SU-DHL-6 (cell line): ENCODE data around the gene SDC3.

ENCODE experiments used
- H2AFZ ChIP-seq: fragments of 200-600 bp; sonication (generic); 2 replicates; pipeline ENCODE4 v1.6.1; 2014; ENCODE audit warnings: low read depth, mild to moderate bottlenecking, moderate library complexity, mixed read lengths, antibody characterized with exemption, low read length; ENCODE audit not compliant: severe bottlenecking
- H3F3A ChIP-seq: fragments of 200-600 bp; shearing (Covaris generic); 2 replicates; pipeline ENCODE4 v1.6.0; 2016; ENCODE audit warnings: antibody characterized with exemption, mild to moderate bottlenecking; ENCODE audit not compliant: insufficient read depth
- H3K27ac ChIP-seq: fragments of 200-600 bp; sonication (generic); 2 replicates; pipeline ENCODE4 v1.5.1; 2016; ENCODE audit warnings: low read depth, mild to moderate bottlenecking, low read length, moderate library complexity, mixed read lengths
- H3K27me3 ChIP-seq: fragments of 200-600 bp; sonication (generic), shearing (Covaris generic); 2 replicates; pipeline ENCODE4 v1.6.0; 2014; ENCODE audit warnings: mild to moderate bottlenecking, low read length
- H3K36me3 ChIP-seq: fragments of 200-600 bp; sonication (generic); 2 replicates; pipeline ENCODE4 v1.6.1; 2014; ENCODE audit warnings: mild to moderate bottlenecking, low read length, mixed read lengths
- H3K4me2 ChIP-seq: fragments of 300-600, 200-600 bp; shearing (Covaris generic), sonication (generic); 2 replicates; pipeline ENCODE4 v1.6.0; 2014; ENCODE audit warnings: low read length, low read depth, mild to moderate bottlenecking; ENCODE audit not compliant: poor library complexity, severe bottlenecking
- H3K4me3 ChIP-seq: fragments of 200-600 bp; sonication (generic); 2 replicates; pipeline ENCODE4 v1.5.1; 2014; ENCODE audit warnings: antibody characterized with exemption, low read length, mild to moderate bottlenecking, mixed read lengths; ENCODE audit not compliant: insufficient read depth, poor library complexity, severe bottlenecking
- H3K79me2 ChIP-seq: fragments of 200-600 bp; sonication (generic); 2 replicates; pipeline ENCODE4 v1.6.1; 2014; ENCODE audit warnings: mild to moderate bottlenecking, low read length, moderate library complexity; ENCODE audit not compliant: insufficient read depth
- H3K9ac ChIP-seq: fragments of 200-600 bp; sonication (generic); 2 replicates; pipeline ENCODE4 v1.7.0; 2014; ENCODE audit warnings: mild to moderate bottlenecking, low read length
- H3K9me2 ChIP-seq: fragments of 200-600 bp; sonication (generic); replicated peaks from 2 replicates; pipeline ENCODE4 v1.6.1; 2014; ENCODE audit warnings: low read length; ENCODE audit not compliant: insufficient read depth
- H3K9me3 ChIP-seq: fragments of 200-600 bp; sonication (generic); 2 replicates; pipeline ENCODE4 v1.6.1; 2014; ENCODE audit warnings: low read length, mixed read lengths; ENCODE audit not compliant: insufficient read depth
- H4K20me1 ChIP-seq: fragments of 200-600 bp; sonication (generic); 2 replicates; pipeline ENCODE4 v1.6.1; 2014; ENCODE audit warnings: low read depth, mild to moderate bottlenecking, antibody characterized with exemption, low read length, moderate library complexity, mixed read lengths
- EZH2phosphoT487 ChIP-seq: fragments of 200-600 bp; sonication (generic), shearing (Covaris generic); conservative IDR thresholded peaks from 2 replicates; pipeline ENCODE4 v1.6.1; 2018; ENCODE audit warnings: mild to moderate bottlenecking, antibody characterized with exemption, low read length, moderate library complexity, mixed read lengths
- TF ChIP-seq, protein P1 (sequence below): fragments of 200-600 bp; sonication (generic); IDR thresholded peaks from one replicate; pipeline ENCODE4 v1.5.1; 2017; ENCODE audit warnings: antibody characterized with exemption, mild to moderate bottlenecking, low read length, moderate library complexity; ENCODE audit not compliant: insufficient read depth, poor library complexity, severe bottlenecking

The SDC3 gene

GRCh38 chr1:30927448-30927847 lies 18.9 kb upstream of the SDC3 start:
- Histone ChIP-seq H3K27ac (no peak overlapping the region), H3K9ac (no peak overlapping the region), H3K4me2 (no peak overlapping the region), H4K20me1 (0 out of 2 replicates have a peak, but pooled peaks cover 4% of the 10 kb centered on the region), H3K79me2 (no peaks in the 10 kb centered on the region), H3K27me3 (no peaks in the 10 kb centered on the region), H3K9me2 (no peaks in the 10 kb centered on the region), H3K9me3 (no peaks in the 10 kb centered on the region), H2AFZ (no peak overlapping the region), H3F3A (peaks cover 8% of the 10 kb centered on the region; the same call in 1 of the 2 replicates), H3K4me3 (no peak overlapping the region), H3K36me3 (no peaks in the 10 kb centered on the region)
- TF ChIP-seq EZH2phosphoT487: no peak
- TF ChIP-seq, protein P1, sequence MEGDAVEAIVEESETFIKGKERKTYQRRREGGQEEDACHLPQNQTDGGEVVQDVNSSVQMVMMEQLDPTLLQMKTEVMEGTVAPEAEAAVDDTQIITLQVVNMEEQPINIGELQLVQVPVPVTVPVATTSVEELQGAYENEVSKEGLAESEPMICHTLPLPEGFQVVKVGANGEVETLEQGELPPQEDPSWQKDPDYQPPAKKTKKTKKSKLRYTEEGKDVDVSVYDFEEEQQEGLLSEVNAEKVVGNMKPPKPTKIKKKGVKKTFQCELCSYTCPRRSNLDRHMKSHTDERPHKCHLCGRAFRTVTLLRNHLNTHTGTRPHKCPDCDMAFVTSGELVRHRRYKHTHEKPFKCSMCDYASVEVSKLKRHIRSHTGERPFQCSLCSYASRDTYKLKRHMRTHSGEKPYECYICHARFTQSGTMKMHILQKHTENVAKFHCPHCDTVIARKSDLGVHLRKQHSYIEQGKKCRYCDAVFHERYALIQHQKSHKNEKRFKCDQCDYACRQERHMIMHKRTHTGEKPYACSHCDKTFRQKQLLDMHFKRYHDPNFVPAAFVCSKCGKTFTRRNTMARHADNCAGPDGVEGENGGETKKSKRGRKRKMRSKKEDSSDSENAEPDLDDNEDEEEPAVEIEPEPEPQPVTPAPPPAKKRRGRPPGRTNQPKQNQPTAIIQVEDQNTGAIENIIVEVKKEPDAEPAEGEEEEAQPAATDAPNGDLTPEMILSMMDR: no peak

DNA sequence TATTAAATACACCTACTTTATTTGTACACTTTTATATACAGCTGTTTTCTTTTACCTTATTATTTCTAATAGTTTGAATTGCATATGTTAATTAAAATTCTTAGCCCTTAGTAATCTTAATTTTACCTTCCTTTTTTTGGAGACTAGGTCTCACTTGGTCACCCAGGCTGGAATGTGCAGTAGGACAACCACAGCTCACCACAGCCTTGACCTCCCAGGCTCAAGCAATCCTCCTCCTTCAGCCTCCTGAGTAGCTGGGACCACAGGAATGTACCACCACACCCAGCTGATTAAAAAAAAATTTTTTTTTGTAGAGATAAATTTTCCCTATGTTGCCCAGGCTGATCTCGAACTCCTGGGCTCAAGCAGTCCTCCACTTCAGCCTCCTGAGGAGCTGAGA lies 15.0 kb upstream of the SDC3 start:
- H3F3A ChIP-seq: no peaks in the 10 kb centered on the region
- no peaks in the 10 kb centered on the region for H3K27me3 ChIP-seq
- H3K4me3 ChIP-seq: no peak overlapping the region
- H3K36me3 ChIP-seq: no peaks in the 10 kb centered on the region
- no peak overlapping the region for H2AFZ ChIP-seq
- no peak overlapping the region for H3K9ac ChIP-seq
- H3K9me3 ChIP-seq: no peaks in the 10 kb centered on the region
- no peaks in the 10 kb centered on the region for H4K20me1 ChIP-seq
- H3K9me2 ChIP-seq: no peaks in the 10 kb centered on the region
- H3K79me2 ChIP-seq: no peaks in the 10 kb centered on the region
- H3K4me2 ChIP-seq: no peak overlapping the region
- no peak overlapping the region for H3K27ac ChIP-seq
- no peak for TF ChIP-seq EZH2phosphoT487
- TF ChIP-seq, protein P1: no peak

DNA sequence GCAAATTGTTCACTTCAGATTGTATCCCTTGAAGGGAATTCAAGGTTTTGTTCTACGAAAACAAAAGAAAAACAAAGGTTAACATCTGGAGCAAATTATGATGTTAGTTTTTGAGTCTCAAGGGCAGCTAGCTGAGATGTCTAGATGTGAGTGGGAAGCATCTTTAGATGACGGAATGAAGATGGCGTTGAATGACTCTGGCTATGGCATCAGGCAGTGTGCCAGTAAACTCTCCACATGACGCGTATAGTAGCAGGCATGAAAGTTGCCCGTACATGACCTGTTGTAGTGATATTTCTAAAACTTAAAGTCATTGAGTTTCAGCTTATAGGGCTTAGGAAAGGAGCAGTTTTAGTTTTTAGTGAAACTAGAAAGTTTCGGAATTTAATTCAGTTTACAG lies 12.3 kb upstream of the SDC3 start:
- Histone ChIP-seq H3K9me2 (no peaks in the 10 kb centered on the region), H3K27ac (no peak overlapping the region), H3K9ac (no peak overlapping the region), H2AFZ (no peak overlapping the region), H4K20me1 (no peaks in the 10 kb centered on the region), H3K4me2 (no peak overlapping the region), H3F3A (no peaks in the 10 kb centered on the region), H3K4me3 (no peak overlapping the region), H3K27me3 (no peaks in the 10 kb centered on the region), H3K79me2 (no peaks in the 10 kb centered on the region), H3K9me3 (no peaks in the 10 kb centered on the region), H3K36me3 (no peaks in the 10 kb centered on the region)
- TF ChIP-seq EZH2phosphoT487: no peak
- TF ChIP-seq, protein P1: no peak
